H1 (cell line): ENCODE results near the gene TBC1D13. TPM values are rescaled to one million over a fixed set of nuclear protein-coding genes. Genes with fewer than 3 reads are reported as not detected.

Experiments used
- CTCF ChIA-PET: fragments of 300-600 bp; sonication (Branson Sonifier 250); formaldehyde crosslinking; loops from one replicate; lab custom pipeline; 2021; ENCODE audit not compliant: partially characterized antibody; lab: Charles Lee
- POLR2A ChIA-PET: fragments of 300-600 bp; sonication (Branson Sonifier 250); formaldehyde crosslinking; loops from one replicate; lab custom pipeline; 2021; ENCODE audit warnings: inconsistent platforms; ENCODE audit not compliant: partially characterized antibody; lab: Charles Lee
- DNase-seq, 2 experiments: peaks; one replicate each; pipeline versions ENCODE4 v3.0.0 to v3.0.0-alpha.2; 2010 to 2022; ENCODE audit warnings: low spot score in 2 of 2, low read depth in 1 of 2, mixed read lengths in 1 of 2
- FAIRE-seq: peaks from 2 replicates; lab custom pipeline; 2011; peaks lifted over from hg19 to GRCh38; lab: Jason Lieb, UNC
- H2AFZ ChIP-seq: 2 replicates; pipeline ENCODE4 v1.8.1; 2012; ENCODE audit warnings: low read length, inconsistent platforms
- H2AK5ac ChIP-seq: 2 replicates; pipeline ENCODE4 v1.6.1; 2013; ENCODE audit warnings: low read depth, low read length
- H2BK120ac ChIP-seq: replicated peaks from 2 replicates; pipeline ENCODE3; 2013; ENCODE audit warnings: low read depth, low read length, inconsistent platforms
- H2BK12ac ChIP-seq: 2 replicates; pipeline ENCODE4 v1.6.1; 2013; ENCODE audit warnings: low read depth, low read length
- H2BK15ac ChIP-seq: 2 replicates; pipeline ENCODE4 v1.6.1; 2013; ENCODE audit warnings: low read length
- H2BK20ac ChIP-seq: 2 replicates; pipeline ENCODE4 v1.6.1; 2013; ENCODE audit warnings: low read length
- H2BK5ac ChIP-seq: 2 replicates; pipeline ENCODE4 v1.6.1; 2013; ENCODE audit warnings: low read depth, low read length
- H3K14ac ChIP-seq: 2 replicates; pipeline ENCODE4 v1.6.1; 2013; ENCODE audit warnings: inconsistent platforms; ENCODE audit not compliant: insufficient read length
- H3K18ac ChIP-seq: 2 replicates; pipeline ENCODE4 v1.6.1; 2013; ENCODE audit warnings: low read length; ENCODE audit errors: extremely low read depth
- H3K23ac ChIP-seq: 2 replicates; pipeline ENCODE4 v1.6.1; 2013; ENCODE audit warnings: inconsistent platforms; ENCODE audit not compliant: insufficient read length
- H3K23me2 ChIP-seq: 2 replicates; pipeline ENCODE4 v1.6.1; 2013; ENCODE audit warnings: low read depth, low read length
- H3K27ac ChIP-seq: 2 replicates; pipeline ENCODE4 v1.6.1; 2011; ENCODE audit warnings: low read depth, low read length, inconsistent platforms
- H3K27me3 ChIP-seq, 4 experiments: replicated peaks in 1 of 4; 1 replicate in 1 of 4; 2 replicates in 3 of 4; pipeline versions ENCODE4 v1.6.1 to v1.8.1; 2011 to 2013; ENCODE audit warnings: low read length in 3 of 4, mild to moderate bottlenecking in 3 of 4, inconsistent platforms in 2 of 4, mixed read lengths in 2 of 4, moderate library complexity in 1 of 4; ENCODE audit not compliant: control insufficient read depth in 3 of 4, insufficient read depth in 3 of 4; ENCODE audit errors: extremely low read depth in 1 of 4
- H3K36me3 ChIP-seq, 4 experiments: 2 replicates each; pipeline versions ENCODE4 v1.6.1 to v1.8.1; 2011 to 2013; ENCODE audit warnings: mild to moderate bottlenecking in 4 of 4, low read length in 3 of 4, moderate library complexity in 2 of 4, control low read depth in 1 of 4, inconsistent platforms in 1 of 4; ENCODE audit not compliant: insufficient read depth in 4 of 4, control insufficient read depth in 2 of 4
- H3K4ac ChIP-seq: replicated peaks from 2 replicates; pipeline ENCODE3; 2013; ENCODE audit warnings: low read length, low read depth, mixed read lengths, inconsistent platforms; ENCODE audit not compliant: insufficient read length
- H3K4me1 ChIP-seq, 4 experiments: replicated peaks in 1 of 4; 1 replicate in 1 of 4; 2 replicates in 3 of 4; pipeline versions ENCODE4 v1.6.1 to v1.8.1; 2011 to 2013; ENCODE audit warnings: low read length in 3 of 4, inconsistent platforms in 2 of 4, mixed read lengths in 1 of 4; ENCODE audit not compliant: insufficient read depth in 4 of 4, control insufficient read depth in 3 of 4
- H3K4me2 ChIP-seq, 2 experiments: 2 replicates each; pipeline versions ENCODE4 v1.6.1 to v1.8.1; 2011 to 2013; ENCODE audit warnings: low read depth in 2 of 2, low read length in 2 of 2, control low read depth in 1 of 2, inconsistent platforms in 1 of 2, mild to moderate bottlenecking in 1 of 2; ENCODE audit not compliant: insufficient read depth in 1 of 2
- H3K4me3 ChIP-seq, 4 experiments: fragments of 200-600, 300-600 bp in 1 of 4; sonication (generic), shearing (Covaris generic), sonication (Bioruptor Twin) in 1 of 4; 2 replicates each; pipeline versions ENCODE4 v1.5.1 to v1.8.1; 2011 to 2016; ENCODE audit warnings: low read length in 4 of 4, low read depth in 3 of 4, control low read depth in 2 of 4, inconsistent platforms in 2 of 4, mild to moderate bottlenecking in 2 of 4, mixed read lengths in 1 of 4, moderate library complexity in 1 of 4; ENCODE audit not compliant: insufficient read depth in 2 of 4; ENCODE audit errors: extremely low read depth in 1 of 4
- H3K56ac ChIP-seq: replicated peaks from 2 replicates; pipeline ENCODE3; 2013; ENCODE audit warnings: low read depth, mild to moderate bottlenecking, mixed read lengths, low read length, inconsistent platforms; ENCODE audit not compliant: insufficient read length
- H3K79me1 ChIP-seq: 2 replicates; pipeline ENCODE4 v1.6.1; 2013; ENCODE audit warnings: low read depth, low read length, control low read depth
- H3K79me2 ChIP-seq, 2 experiments: 2 replicates each; pipeline versions ENCODE4 v1.6.1 to v1.8.1; 2012 to 2013; ENCODE audit warnings: low read length in 2 of 2, mild to moderate bottlenecking in 2 of 2, inconsistent platforms in 1 of 2; ENCODE audit not compliant: insufficient read depth in 2 of 2, control insufficient read depth in 1 of 2
- H3K9ac ChIP-seq, 4 experiments: replicated peaks in 1 of 4; 1 replicate in 1 of 4; 2 replicates in 3 of 4; pipeline versions ENCODE4 v1.6.1 to v1.8.1; 2011 to 2013; ENCODE audit warnings: low read depth in 3 of 4, low read length in 3 of 4, control low read depth in 2 of 4, mild to moderate bottlenecking in 2 of 4, moderate library complexity in 2 of 4, inconsistent platforms in 1 of 4; ENCODE audit errors: extremely low read depth in 1 of 4
- H3K9me3 ChIP-seq, 2 experiments: 2 replicates each; pipeline versions ENCODE4 v1.6.1 to v1.8.1; 2012 to 2013; ENCODE audit warnings: mild to moderate bottlenecking in 2 of 2, moderate library complexity in 2 of 2, control low read depth in 1 of 2, inconsistent platforms in 1 of 2, low read depth in 1 of 2, low read length in 1 of 2, mixed read lengths in 1 of 2; ENCODE audit not compliant: insufficient read depth in 2 of 2
- H4K20me1 ChIP-seq, 2 experiments: replicated peaks in 1 of 2; 2 replicates each; pipeline versions ENCODE3 to v1.8.1; 2011 to 2013; ENCODE audit warnings: inconsistent platforms in 2 of 2, low read length in 2 of 2, mild to moderate bottlenecking in 1 of 2; ENCODE audit not compliant: insufficient read depth in 2 of 2, control insufficient read depth in 1 of 2
- H4K5ac ChIP-seq: 2 replicates; pipeline ENCODE4 v1.6.1; 2013; ENCODE audit warnings: low read length, low read depth, mixed read lengths, inconsistent platforms; ENCODE audit not compliant: insufficient read length
- H4K8ac ChIP-seq: 2 replicates; pipeline ENCODE4 v1.8.0; 2013; ENCODE audit warnings: mild to moderate bottlenecking, moderate library complexity, low read length, inconsistent platforms; ENCODE audit not compliant: insufficient read depth; ENCODE audit errors: extremely low read depth
- H4K91ac ChIP-seq: replicated peaks from 2 replicates; pipeline ENCODE3; 2013; ENCODE audit warnings: low read length, mixed read lengths, inconsistent platforms; ENCODE audit not compliant: insufficient read length
- CHD1 ChIP-seq: IDR thresholded peaks from 2 replicates; pipeline ENCODE4 v1.6.1; 2012; ENCODE audit warnings: low read depth, low read length, improper control_type of control experiment
- CREB1 ChIP-seq: IDR thresholded peaks from 2 replicates; pipeline ENCODE4 v1.6.1; 2012; ENCODE audit warnings: inconsistent platforms
- E2F6 ChIP-seq: IDR thresholded peaks from 2 replicates; pipeline ENCODE4 v1.6.1; 2012; ENCODE audit warnings: inconsistent platforms
- GTF2F1 ChIP-seq: IDR thresholded peaks from 2 replicates; pipeline ENCODE4 v1.6.1; 2012; ENCODE audit warnings: low read depth, low read length, improper control_type of control experiment, borderline replicate concordance
- HDAC6 ChIP-seq: IDR thresholded peaks from one replicate; pipeline ENCODE4 v1.7.1; 2012; ENCODE audit warnings: low read depth, mild to moderate bottlenecking, inconsistent platforms, low read length, moderate library complexity
- JUND ChIP-seq: IDR thresholded peaks from 2 replicates; pipeline ENCODE4 v1.6.1; 2011; ENCODE audit warnings: mild to moderate bottlenecking, improper control_type of control experiment, low read length
- RNF2 ChIP-seq: fragments of 200-900, 300-1000 bp; sonication (generic); IDR thresholded peaks from 2 replicates; pipeline ENCODE4 v1.7.1; 2016; ENCODE audit warnings: borderline replicate concordance, low read depth, mild to moderate bottlenecking, antibody characterized with exemption, low read length; ENCODE audit not compliant: poor library complexity, severe bottlenecking; ENCODE audit errors: missing control alignments
- SIX5 ChIP-seq: IDR thresholded peaks from 2 replicates; pipeline ENCODE4 v1.6.1; 2011; ENCODE audit warnings: mild to moderate bottlenecking, low read depth, low read length
- SP1 ChIP-seq: IDR thresholded peaks from 2 replicates; pipeline ENCODE4 v1.6.1; 2011; ENCODE audit warnings: low read depth, low read length
- SUZ12 ChIP-seq: fragments of 200-600 bp; sonication (generic); IDR thresholded peaks from 2 replicates; pipeline ENCODE4 v1.6.1; 2012; ENCODE audit warnings: mild to moderate bottlenecking, inconsistent platforms, low read length, moderate library complexity, mixed read lengths
- TAF7 ChIP-seq: optimal IDR thresholded peaks from 2 replicates; pipeline ENCODE3; 2011; ENCODE audit warnings: low read depth, mild to moderate bottlenecking, inconsistent platforms, low read length, moderate library complexity, borderline replicate concordance
- TBP ChIP-seq: IDR thresholded peaks from 2 replicates; pipeline ENCODE4 v1.6.1; 2011; ENCODE audit warnings: low read depth, low read length, improper control_type of control experiment
- WGBS, 2 experiments: shearing (Covaris generic) in 1 of 2; methylation state at CpG; one replicate each; pipeline versions ENCODE4 v1.1.6 to v1.1.7; 2013 to 2015; ENCODE audit warnings: low lambda C conversion rate in 2 of 2, mixed read lengths in 2 of 2, inconsistent platforms in 1 of 2, low coverage in 1 of 2, missing lambda C conversion rate in 1 of 2; ENCODE audit not compliant: insufficient replicate concordance in 2 of 2, insufficient coverage in 1 of 2, insufficient read length in 1 of 2; ENCODE audit errors: extremely low coverage in 1 of 2, missing lambda C conversion rate in 1 of 2; 5-methylcytosine and 5-hydroxymethylcytosine counted together
- polyA plus RNA-seq, 7 experiments: library from polyadenylated mRNA; depleted of rRNA in 3 of 7; stranded (reverse) in 5 of 7; unstranded in 2 of 7; fragments of >200 nt in 5 of 7; fragments of 200-250 nt in 2 of 7; gene quantifications; 1 replicate in 5 of 7; 2 replicates in 1 of 7; 4 replicates in 1 of 7; pipeline versions ENCODE4 v1.2.1 to v1.2.3, GENCODE V29; 2011 to 2013; ENCODE audit warnings: missing spikeins in 2 of 7, mixed read lengths in 2 of 7
- total RNA-seq: library from RNA; stranded (reverse); fragmentation: NEBNext Ultra II Directional; extraction: Animal tissue kit (Norgen Biotek cat#: 25700); gene quantifications from 2 replicates; pipeline ENCODE4 v1.2.1, GENCODE V29; 2021
- TF ChIP-seq, protein P1 (sequence below): IDR thresholded peaks from 2 replicates; pipeline ENCODE4 v1.6.1; 2012; ENCODE audit warnings: inconsistent platforms

The TBC1D13 gene
- total and polyA plus RNA-seq, 2 of the 8 experiments (the other 6 are each of a cell fraction or from before 2014, with no cell fraction given): 21.3 to 24.7 TPM

DNA sequence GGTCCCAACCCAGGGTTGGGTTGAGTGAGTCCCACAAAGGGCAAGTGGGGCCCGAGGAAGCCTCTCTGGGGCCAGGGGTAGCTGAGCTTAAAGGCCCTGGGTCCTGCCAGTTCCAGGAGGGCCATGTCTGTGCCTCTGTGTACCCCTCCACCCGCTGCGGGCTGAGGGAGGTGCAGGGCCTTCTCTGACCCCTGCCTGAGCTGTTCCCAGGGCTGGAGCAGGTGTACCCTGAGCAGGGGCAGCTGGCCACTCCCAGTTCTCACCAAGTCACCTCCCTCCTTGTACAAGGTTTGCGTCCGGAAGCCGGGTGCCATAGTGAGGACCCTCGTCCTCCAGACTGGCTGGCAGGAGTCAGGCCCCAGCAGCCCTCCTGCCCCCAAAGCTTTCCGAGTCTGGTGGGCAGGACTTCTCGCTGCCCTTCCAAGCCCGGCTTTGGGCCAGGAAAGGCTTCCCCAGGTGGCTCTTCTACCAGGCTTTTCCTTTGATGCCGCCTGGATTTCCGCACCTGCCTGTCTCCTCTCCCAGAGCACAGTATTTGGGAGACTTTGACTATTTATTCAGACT is 22.1 kb downstream of the TBC1D13 start:
- Histone ChIP-seq H2BK20ac (no peak overlapping the region), H3K36me3 (peaks cover 2 to 10% (median 7%) of the 10 kb centered on the region in 4 experiments; a peak in 6 of 8 replicates), H3K23me2 (no peaks in the 10 kb centered on the region), H2BK15ac (no peak overlapping the region), H3K18ac (no peak overlapping the region), H3K9ac (no peak overlapping the region), H3K9me3 (no peaks in the 10 kb centered on the region), H3K56ac (no peak overlapping the region), H3K14ac (no peak overlapping the region), H3K4me3 (no peak overlapping the region), H2BK5ac (no peak overlapping the region), H3K4ac (no peak overlapping the region), H4K5ac (no peak overlapping the region), H2AK5ac (no peak overlapping the region), H3K4me2 (no peak overlapping the region), H3K27ac (no peak overlapping the region), H2BK120ac (no peak overlapping the region), H3K79me1 (no peaks in the 10 kb centered on the region), H4K20me1 (peaks cover 0 to 4% of the 10 kb centered on the region in 2 experiments), H4K8ac (no peak overlapping the region), H2BK12ac (no peak overlapping the region), H3K23ac (no peak overlapping the region), H3K27me3 (no peaks in the 10 kb centered on the region), H4K91ac (no peak overlapping the region), H3K4me1 (no peaks in the 10 kb centered on the region), H3K79me2 (no peaks in the 10 kb centered on the region), H2AFZ (no peak overlapping the region)
- ChIA-PET POLR2A (interaction anchor here (0.6 to 4.6 kb wide), 6 partner anchors 10 to 197 kb away, joined by 3 to 37 read pairs (median 4); partner anchors contain the start of gene ENDOG), CTCF (interaction anchor here (0.6 to 2.5 kb wide), 9 partner anchors 9 to 501 kb away, joined by 3 to 11 read pairs (median 5); partner anchors contain the start of gene ENDOG)
- FAIRE-seq (no peak), DNase-seq (no peak)
- 90% methylated on average over 12 of the region's 12 CpGs; no CpG with 5 or more reads in 1 of the 2 experiments for WGBS, 2 experiments
- TF ChIP-seq, protein P1, sequence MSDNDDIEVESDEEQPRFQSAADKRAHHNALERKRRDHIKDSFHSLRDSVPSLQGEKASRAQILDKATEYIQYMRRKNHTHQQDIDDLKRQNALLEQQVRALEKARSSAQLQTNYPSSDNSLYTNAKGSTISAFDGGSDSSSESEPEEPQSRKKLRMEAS: no peak
- no peak for TF ChIP-seq HDAC6
- no peak for TF ChIP-seq RNF2
- no peak for TF ChIP-seq SUZ12
- TF ChIP-seq TAF7: no peak
- no peak for TF ChIP-seq JUND
- TF ChIP-seq SIX5: no peak
- no peak for TF ChIP-seq E2F6
- no peak for TF ChIP-seq CREB1
- no peak for TF ChIP-seq GTF2F1
- no peak for TF ChIP-seq SP1
- TF ChIP-seq TBP: no peak
- TF ChIP-seq CHD1: no peak
